Hematopoietic multipotent progenitor cell treated with erythropoietin and hydrocortisone succinate and interleukin-3 and kit ligand, for 15 days (in vitro differentiated cells): ENCODE data around the gene HELZ2.
A peak's percentile ranks its signal among the peaks of the same experiment; 100 is the strongest.

Experiments used
- DNase-seq: peaks from one replicate; pipeline ENCODE4 v3.0.0-alpha.2; 2015; ENCODE audit warnings: low spot score

The HELZ2 gene

DNA sequence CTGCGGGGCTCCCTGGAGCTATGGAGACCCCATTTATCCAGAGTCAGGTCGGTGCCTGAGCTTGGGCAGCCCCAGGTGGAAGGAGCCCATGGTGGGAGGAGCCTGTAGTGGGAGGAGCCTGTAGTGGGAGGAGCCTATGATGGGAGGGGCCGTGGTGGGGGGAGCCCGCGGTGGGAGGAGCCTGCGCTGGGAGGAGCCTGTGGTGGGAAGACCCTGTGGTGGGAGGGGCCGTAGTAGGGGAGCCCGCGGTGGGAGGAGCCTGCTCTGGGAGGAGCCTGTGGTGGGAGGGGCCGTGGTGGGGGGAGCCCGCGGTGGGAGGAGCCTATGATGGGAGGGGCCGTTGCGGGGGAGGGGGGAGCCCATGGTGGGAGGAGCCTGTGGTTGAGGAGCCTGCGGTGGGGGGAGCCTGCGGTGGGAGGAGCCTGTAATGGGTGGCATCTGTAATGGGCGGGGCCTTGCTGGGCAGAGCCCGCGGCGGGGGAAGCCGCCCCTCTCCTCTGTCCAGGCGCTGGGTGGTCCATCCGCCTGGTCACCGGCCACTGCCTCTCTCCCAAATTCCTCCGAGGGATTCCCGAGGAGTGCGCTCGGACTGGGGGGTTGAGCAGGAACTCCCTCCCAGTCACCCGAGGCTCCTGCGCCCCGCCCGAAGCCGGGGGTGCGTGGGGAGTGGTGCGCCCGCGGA, 20.6 kb downstream of the HELZ2 start:
- peak; percentile 67 for DNase-seq

GRCh38 chr20:63552481-63553249, 21.4 kb downstream of the HELZ2 start:
- no peak for DNase-seq

- no peak for DNase-seq
These were observed 23.0 kb downstream of the HELZ2 start for GRCh38 chr20:63551068-63551467.

- no peak for DNase-seq
These were observed 24.3 kb downstream of the HELZ2 start for GRCh38 chr20:63549679-63550282.

- no peak for DNase-seq
These were observed 25.0 kb downstream of the HELZ2 start for GRCh38 chr20:63549019-63549418.

DNA sequence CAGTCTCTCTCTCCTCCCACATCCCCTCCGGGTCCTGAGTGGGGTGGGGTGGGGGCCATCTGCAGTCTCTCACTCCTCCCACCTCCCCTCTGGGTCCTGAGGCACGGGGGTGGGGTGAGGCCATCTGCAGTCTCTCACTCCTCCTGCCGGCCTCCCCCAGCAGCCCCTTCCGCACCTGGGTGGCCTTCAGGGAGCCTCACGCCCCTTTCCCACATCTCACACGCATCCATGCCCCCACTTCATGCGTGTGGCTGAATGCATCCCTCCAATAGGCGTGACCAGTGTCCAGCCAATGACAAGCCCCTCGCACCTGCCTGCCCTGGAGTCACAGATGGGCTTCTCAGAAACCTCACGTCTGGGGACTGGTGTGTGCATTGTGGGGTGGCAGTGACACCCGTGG, 25.5 kb downstream of the HELZ2 start:
- no peak for DNase-seq

DNA sequence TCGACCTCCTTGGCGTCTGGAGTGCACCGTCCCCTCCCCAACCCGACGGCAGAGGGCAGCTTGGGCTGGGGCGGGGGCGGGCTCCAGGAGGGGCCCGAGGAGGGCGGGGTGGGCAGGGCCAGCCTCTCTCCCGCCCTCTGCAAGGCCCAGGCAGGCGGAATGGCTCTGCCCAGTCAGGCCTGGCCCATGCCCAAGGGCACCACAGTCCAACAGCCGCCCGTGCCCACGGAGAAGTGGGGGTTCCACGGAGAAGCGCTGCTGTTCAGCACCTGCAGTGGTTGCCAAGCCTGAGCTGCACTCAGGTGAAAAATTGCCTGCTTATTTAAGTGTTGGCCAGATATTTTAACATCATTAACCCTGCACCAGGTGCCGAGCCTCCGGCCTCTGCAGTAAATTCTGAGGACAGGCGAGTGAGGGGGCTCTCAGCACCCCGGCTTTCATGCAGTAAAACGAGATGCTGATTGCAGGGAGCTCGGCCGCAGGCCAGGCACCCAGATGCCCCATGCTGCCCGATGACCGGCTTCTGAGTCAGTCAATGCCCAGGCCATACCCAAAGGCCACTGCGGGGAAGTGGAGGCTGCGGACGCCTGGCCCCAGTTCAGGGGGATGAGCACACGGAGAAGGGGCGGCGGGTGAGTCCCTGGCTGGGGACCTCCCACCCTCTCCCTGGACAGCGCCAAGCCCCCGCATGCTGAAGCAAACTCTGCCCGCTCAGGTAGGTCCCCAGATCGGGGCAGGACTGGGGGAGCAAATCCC, 26.1 kb downstream of the HELZ2 start, which contains the start of gene SRMS:
Gene SRMS (minus strand): TSS at position 25 of the 756 bp plus-strand sequence. CDS start 286 bp downstream, outside the sequence.
- no peak for DNase-seq

GRCh38 chr20:63546956-63547724, 26.9 kb downstream of the HELZ2 start:
- no peak for DNase-seq

DNA sequence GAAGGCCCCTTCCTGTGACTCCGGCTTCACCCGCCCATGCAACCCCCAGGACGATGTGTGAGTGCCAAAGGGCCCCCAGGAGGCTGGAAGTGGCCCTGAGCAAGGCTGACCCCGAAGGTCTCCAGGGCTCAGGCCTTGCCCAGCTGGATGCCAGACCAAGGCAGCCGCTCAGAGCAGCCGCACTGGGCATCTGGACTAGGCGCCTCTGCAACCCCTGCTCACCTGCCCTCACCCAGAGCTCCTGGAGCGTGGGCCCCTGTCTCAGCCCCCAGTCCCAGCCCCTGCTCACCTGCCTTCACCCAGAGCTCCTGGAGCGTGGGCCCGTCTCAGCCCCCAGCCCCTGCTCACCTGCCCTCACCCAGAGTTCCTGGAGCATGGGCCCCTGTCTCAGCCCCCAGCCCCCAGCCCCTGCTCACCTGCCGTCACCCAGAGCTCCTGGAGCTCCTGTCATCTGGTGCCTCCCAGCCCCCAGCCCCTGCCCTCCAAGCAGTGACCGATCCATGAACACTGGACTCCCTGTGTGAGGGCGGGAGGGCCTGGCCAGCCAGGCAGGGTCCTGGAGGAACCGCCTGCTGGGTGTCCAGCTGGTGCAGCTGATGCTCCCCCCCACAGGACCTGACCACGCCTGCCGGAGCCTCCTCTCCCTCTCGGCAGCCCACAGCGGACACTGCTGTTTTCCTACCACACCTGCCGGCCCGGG, 27.6 kb downstream of the HELZ2 start:
- DNase-seq = no peak

DNA sequence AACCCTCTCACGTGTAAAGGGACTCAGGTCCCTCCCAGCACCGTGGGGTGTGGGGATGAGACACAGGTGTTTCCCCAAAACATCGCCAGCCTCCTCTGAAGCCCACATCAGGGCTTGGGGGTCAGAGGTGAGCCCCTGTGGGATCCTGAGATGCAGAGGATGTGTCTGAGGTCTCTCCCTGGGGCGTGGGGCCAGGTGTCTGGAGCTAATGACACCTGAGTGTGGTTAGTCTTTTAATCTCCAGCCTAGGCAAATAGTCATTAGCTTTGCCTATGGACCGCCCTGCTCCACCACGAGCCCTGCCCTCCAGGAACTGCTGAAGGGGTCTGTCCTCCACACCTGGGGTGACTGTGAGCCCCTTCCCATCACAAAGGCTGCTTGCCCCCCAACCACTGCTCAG, 28.2 kb downstream of the HELZ2 start:
- no peak for DNase-seq

GRCh38 chr20:63544958-63545516, 29.0 kb downstream of the HELZ2 start:
- no peak for DNase-seq

- DNase-seq = no peak
These were observed 29.6 kb downstream of the HELZ2 start for GRCh38 chr20:63544241-63544957.

- no peak for DNase-seq
These were observed 30.3 kb downstream of the HELZ2 start for GRCh38 chr20:63543733-63544132.

GRCh38 chr20:63543131-63543530, 30.9 kb downstream of the HELZ2 start:
- DNase-seq = no peak

DNA sequence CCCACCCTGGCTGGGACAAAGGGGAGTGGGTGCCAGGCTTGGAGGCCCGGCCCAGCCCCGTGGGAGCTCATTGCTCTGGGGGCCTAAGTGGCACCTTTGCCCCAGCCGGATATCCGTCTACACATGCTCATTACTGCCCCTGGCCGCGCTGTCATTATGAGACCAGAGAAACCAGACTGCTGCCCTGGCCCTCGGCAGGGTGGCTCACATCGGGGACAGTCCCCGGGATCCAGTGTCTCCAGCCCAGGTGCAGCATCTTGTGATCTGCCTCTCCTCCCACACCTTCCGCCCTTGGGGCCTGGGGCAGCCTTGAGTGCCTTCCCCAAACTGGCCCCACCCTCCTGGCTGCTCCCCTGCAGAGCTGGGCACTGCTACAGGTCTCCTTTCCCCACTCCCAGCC, 31.3 kb downstream of the HELZ2 start:
- DNase-seq = no peak

- no peak for DNase-seq
These were observed 31.9 kb downstream of the HELZ2 start for GRCh38 chr20:63542031-63542559.

DNA sequence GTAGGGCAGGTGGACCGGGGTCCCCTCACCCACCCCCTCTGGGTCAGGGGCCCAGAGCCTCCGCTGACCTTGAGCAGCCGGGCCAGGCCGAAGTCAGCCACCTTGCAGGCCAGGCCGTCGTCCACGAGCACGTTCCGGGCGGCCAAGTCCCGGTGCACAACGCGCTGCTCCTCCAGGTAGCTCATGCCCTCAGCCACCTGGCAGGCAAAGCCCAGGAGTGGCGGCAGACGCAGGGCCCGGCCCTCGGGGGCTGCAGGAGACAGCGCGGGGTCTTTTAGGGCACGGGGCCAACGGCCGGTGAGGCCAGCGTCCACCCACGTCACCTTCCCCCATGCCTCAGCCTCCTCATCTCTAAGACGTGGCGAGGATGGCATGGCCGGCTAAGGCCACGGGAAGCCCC, 32.7 kb downstream of the HELZ2 start:
- DNase-seq = no peak

DNA sequence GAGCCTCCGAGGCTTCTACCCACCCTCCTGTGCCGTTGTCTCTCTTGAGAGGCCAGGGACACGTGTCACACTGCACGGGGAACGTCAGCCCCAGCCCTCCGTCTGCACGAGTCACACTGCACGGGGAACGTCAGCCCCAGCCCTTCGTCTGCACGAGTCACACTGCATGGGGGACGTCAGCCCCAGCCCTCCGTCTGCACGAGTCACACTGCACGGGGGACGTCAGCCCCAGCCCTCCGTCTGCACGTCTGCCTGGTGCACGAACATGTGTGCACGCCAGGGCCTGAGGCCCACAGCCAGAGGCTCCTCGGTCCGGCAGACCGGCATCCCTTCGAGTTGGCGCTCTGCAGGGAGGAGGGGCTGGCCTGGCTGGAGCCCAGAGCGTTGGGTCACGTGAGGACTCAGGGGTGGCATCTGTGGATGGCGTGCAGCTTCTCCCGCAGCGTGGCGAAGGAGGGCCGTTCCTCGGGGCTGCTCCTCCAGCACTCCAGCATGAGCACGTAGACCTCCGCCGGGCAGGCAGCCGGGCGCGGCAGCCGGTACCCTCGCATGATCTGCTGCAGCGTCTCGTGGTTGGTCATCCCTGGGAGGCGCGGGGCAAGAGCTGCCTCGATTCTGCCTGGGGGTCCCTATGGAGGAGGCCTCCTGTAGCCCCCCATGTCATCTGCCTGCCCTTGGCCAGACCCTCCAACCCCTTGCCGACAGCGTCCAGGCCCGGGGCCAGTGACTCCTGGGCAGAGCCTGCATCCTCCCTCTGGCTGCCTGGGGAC, 33.4 kb downstream of the HELZ2 start:
- DNase-seq = no peak
